T-helper 2 cell treated with Interferon-gamma antibody and Interleukin-4, amounts not matched to agents 5 μg/mL and 100 μg/mL, for 36 hours (primary cell): Measurements from ENCODE around the gene OSBP.

ENCODE experiments used
- DNase-seq: peaks from one replicate; pipeline ENCODE4 v3.0.0; 2021; ENCODE audit warnings: low spot score
- H3K27ac Mint-ChIP-seq: one replicate; pipeline ENCODE4 v1.8.0; 2021; ENCODE audit warnings: mild to moderate bottlenecking, mixed read lengths
- H3K27me3 Mint-ChIP-seq: one replicate; pipeline ENCODE4 v1.8.0; 2021; ENCODE audit warnings: low read depth, mixed read lengths
- H3K36me3 Mint-ChIP-seq: one replicate; pipeline ENCODE4 v1.8.0; 2021; ENCODE audit warnings: low read depth, mixed read lengths
- H3K4me1 Mint-ChIP-seq: one replicate; pipeline ENCODE4 v1.8.0; 2021; ENCODE audit warnings: low read depth, mixed read lengths
- H3K4me3 Mint-ChIP-seq: one replicate; pipeline ENCODE4 v1.8.0; 2022; ENCODE audit warnings: mild to moderate bottlenecking, moderate library complexity, mixed read lengths
- H3K9me3 Mint-ChIP-seq: one replicate; pipeline ENCODE4 v1.8.0; 2021; ENCODE audit warnings: mixed read lengths

Gene OSBP

GRCh38 chr11:59617876-59618275 is 2.3 kb upstream of the OSBP start:
- no peak for DNase-seq
- H3K4me1 Mint-ChIP-seq, result peaks cover 22% of the 10 kb centered on the region
- H3K27me3 Mint-ChIP-seq, result no peaks in the 10 kb centered on the region

DNA sequence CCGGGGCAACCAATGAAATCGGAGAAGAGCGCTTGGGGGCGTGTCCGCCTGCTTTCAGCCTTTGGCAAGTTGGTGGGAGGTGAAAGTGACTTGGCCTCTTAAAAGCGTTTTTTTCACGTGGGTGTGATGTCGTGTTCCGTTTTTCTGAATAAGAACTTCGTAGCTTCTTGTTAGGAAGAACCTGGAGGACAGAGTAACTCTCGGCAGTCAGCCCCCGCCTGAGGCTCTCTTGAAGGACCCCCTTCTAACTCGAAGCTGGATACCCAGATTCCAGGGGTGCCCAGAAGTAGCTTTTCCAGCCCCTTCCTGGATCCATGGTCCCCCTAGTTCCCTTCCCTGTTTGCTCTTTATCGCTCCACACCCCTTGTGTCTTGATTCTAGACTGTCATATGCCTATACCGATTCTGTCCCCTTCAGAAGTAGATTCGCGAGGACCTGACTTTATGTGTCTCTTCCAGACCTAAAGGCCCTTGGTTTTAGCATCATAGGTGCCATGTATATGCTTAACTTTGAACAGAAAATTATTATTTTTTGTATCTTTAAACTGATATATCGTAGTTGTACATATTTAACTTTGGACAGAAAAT is 915 bp upstream of the OSBP start:
- H3K36me3 Mint-ChIP-seq, result peaks cover 14% of the 10 kb centered on the region
- H3K27ac Mint-ChIP-seq, result peak overlapping the region; percentile 93
- DNase-seq, result no peak
- H3K27me3 Mint-ChIP-seq, result no peaks in the 10 kb centered on the region
- no peaks in the 10 kb centered on the region for H3K9me3 Mint-ChIP-seq
- H3K4me1 Mint-ChIP-seq, result peaks cover 35% of the 10 kb centered on the region
- peak overlapping the region; percentile 78 for H3K4me3 Mint-ChIP-seq

More at GRCh38 chr11:59617876-59618275, 2.3 kb upstream of the OSBP start:
- peaks cover 7% of the 10 kb centered on the region for H3K36me3 Mint-ChIP-seq
- H3K9me3 Mint-ChIP-seq, result no peaks in the 10 kb centered on the region
- H3K4me3 Mint-ChIP-seq, result no peak overlapping the region
- H3K27ac Mint-ChIP-seq, result no peak overlapping the region

- Mint-ChIP-seq H3K36me3 (peaks cover 14% of the 10 kb centered on the region), H3K4me1 (peaks cover 39% of the 10 kb centered on the region), H3K4me3 (peak overlapping the region; percentile 99), H3K27ac (peak overlapping the region; percentile 93), H3K9me3 (no peaks in the 10 kb centered on the region), H3K27me3 (no peaks in the 10 kb centered on the region)
- DNase-seq, result peak; percentile 22
These were observed 396 bp downstream of the OSBP start for GRCh38 chr11:59615120-59615636.

- H3K27ac Mint-ChIP-seq, result peak overlapping the region; percentile 93
- H3K4me1 Mint-ChIP-seq, result peaks cover 39% of the 10 kb centered on the region
- H3K27me3 Mint-ChIP-seq, result no peaks in the 10 kb centered on the region
- peaks cover 20% of the 10 kb centered on the region for H3K36me3 Mint-ChIP-seq
- peak overlapping the region; percentile 99 for H3K4me3 Mint-ChIP-seq
- no peaks in the 10 kb centered on the region for H3K9me3 Mint-ChIP-seq
- DNase-seq, result no peak
These were observed 1.1 kb downstream of the OSBP start for GRCh38 chr11:59614277-59615119.

GRCh38 chr11:59611570-59612565 is 3.7 kb downstream of the OSBP start:
- Mint-ChIP-seq H3K9me3 (no peaks in the 10 kb centered on the region), H3K4me3 (peak overlapping the region; percentile 99), H3K27ac (no peak overlapping the region), H3K36me3 (peaks cover 43% of the 10 kb centered on the region), H3K4me1 (peaks cover 39% of the 10 kb centered on the region), H3K27me3 (no peaks in the 10 kb centered on the region)
- no peak for DNase-seq

GRCh38 chr11:59610289-59610688 is 5.3 kb downstream of the OSBP start:
- Mint-ChIP-seq H3K36me3 (peaks cover 55% of the 10 kb centered on the region), H3K27ac (no peak overlapping the region), H3K27me3 (no peaks in the 10 kb centered on the region), H3K4me1 (peaks cover 37% of the 10 kb centered on the region), H3K4me3 (no peak overlapping the region), H3K9me3 (no peaks in the 10 kb centered on the region)
- DNase-seq, result no peak

DNA sequence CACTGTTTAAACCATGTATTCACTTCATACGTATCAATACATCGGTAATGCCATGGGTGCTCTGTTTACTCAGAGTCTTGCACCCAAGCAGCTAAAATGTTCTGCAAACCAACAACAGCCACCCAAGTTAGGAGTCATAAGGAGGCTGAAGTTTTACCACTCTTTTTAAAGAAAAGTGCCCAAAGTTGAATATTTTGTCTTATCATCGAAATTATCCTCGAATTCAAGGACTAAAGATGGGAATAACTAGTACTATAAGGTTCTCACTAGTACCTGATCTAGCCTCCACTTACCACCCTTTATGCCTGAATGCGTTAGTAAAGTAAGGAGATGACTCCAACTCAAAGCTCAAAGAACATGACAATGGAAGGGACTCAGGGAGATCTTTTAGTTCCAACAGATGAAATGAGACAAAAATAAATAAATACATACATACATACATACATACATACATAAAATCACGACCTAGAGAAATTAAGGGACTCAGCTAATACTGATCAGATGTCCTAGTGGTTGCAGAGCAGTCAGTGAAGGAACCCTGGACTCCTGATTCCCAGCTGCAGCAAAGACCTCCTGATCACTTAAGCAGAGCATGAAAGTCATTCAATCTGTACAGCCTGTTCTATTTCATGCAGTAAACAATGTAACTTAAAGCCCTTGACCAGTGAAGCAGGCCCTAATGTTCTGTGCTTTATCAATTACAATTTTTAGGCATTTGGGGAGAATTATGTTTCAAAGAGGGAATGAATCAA is 7.7 kb downstream of the OSBP start:
- Mint-ChIP-seq H3K4me3 (no peak overlapping the region), H3K27me3 (no peaks in the 10 kb centered on the region), H3K36me3 (peaks cover 58% of the 10 kb centered on the region), H3K27ac (no peak overlapping the region), H3K9me3 (no peaks in the 10 kb centered on the region), H3K4me1 (peaks cover 24% of the 10 kb centered on the region)
- DNase-seq, result no peak

GRCh38 chr11:59602432-59602831 is 13.1 kb downstream of the OSBP start:
- no peak overlapping the region for H3K4me3 Mint-ChIP-seq
- H3K27ac Mint-ChIP-seq, result no peak overlapping the region
- H3K36me3 Mint-ChIP-seq, result peaks cover 67% of the 10 kb centered on the region
- no peak for DNase-seq
- H3K9me3 Mint-ChIP-seq, result no peaks in the 10 kb centered on the region
- H3K4me1 Mint-ChIP-seq, result peaks cover 8% of the 10 kb centered on the region
- no peaks in the 10 kb centered on the region for H3K27me3 Mint-ChIP-seq

DNA sequence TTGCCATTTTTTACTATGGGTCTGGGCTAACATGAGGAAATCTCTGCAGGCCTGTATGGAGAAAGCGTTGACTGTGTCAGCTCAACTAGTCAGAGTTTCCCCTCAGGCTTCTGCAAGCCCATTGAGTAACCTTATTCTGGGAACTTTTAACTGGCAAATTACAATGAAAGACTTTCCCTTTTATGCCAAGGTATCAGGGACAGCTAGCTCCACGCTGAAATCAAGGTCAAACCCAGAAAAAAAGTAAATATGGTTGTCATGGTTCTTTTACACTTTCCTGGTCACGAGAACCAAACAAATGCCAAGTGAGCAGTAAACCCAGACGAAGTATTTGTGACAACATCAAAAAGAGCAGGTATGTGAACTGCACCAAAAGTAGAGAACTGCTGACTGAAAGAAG is 13.8 kb downstream of the OSBP start:
- H3K4me3 Mint-ChIP-seq, result no peak overlapping the region
- H3K27ac Mint-ChIP-seq, result no peak overlapping the region
- H3K36me3 Mint-ChIP-seq, result peaks cover 66% of the 10 kb centered on the region
- peaks cover 8% of the 10 kb centered on the region for H3K4me1 Mint-ChIP-seq
- DNase-seq, result no peak
- no peaks in the 10 kb centered on the region for H3K27me3 Mint-ChIP-seq
- H3K9me3 Mint-ChIP-seq, result no peaks in the 10 kb centered on the region

DNA sequence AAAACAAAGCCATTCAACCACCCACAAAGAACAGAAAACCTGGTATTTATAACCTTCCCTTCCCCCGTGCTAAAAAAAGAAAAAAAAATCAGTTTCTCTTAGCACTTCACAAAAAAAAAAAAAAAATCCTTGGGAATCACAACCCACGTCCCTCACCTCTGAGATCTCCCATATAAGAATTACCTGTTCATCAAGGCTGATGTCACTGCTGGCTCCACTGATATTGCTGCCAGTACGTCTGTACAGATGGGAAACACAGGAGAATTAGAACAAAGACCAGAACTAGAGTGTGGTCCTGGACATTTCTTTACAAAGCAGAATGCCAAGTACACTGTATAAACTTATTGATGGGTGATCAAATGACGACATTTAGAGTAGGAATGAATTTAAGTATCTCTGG is 14.9 kb downstream of the OSBP start:
- Mint-ChIP-seq H3K36me3 (peaks cover 63% of the 10 kb centered on the region), H3K4me3 (no peak overlapping the region), H3K27me3 (no peaks in the 10 kb centered on the region), H3K27ac (no peak overlapping the region), H3K9me3 (no peaks in the 10 kb centered on the region), H3K4me1 (peaks cover 11% of the 10 kb centered on the region)
- DNase-seq, result no peak

DNA sequence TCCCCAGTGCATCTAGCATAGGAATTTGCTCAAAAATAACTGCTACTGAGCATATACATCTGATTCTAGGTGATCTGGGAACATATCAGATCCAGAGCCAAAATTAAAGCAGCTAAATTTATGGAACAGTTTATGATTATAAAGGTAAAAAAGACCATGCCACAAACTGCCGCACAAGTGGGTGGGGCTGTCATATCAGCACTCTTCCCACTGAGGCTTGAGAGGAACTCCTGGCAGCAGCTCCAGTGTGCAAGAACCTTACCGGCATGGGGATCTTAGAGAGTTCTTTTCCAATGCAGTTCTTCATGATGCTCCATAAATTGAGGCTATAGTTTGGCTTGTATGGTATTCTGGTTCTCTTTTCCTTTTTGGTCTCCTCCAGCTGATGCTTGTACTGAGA is 15.3 kb downstream of the OSBP start:
- Mint-ChIP-seq H3K36me3 (peaks cover 63% of the 10 kb centered on the region), H3K4me3 (no peak overlapping the region), H3K27ac (no peak overlapping the region), H3K27me3 (no peaks in the 10 kb centered on the region), H3K4me1 (peaks cover 11% of the 10 kb centered on the region), H3K9me3 (no peaks in the 10 kb centered on the region)
- no peak for DNase-seq

DNA sequence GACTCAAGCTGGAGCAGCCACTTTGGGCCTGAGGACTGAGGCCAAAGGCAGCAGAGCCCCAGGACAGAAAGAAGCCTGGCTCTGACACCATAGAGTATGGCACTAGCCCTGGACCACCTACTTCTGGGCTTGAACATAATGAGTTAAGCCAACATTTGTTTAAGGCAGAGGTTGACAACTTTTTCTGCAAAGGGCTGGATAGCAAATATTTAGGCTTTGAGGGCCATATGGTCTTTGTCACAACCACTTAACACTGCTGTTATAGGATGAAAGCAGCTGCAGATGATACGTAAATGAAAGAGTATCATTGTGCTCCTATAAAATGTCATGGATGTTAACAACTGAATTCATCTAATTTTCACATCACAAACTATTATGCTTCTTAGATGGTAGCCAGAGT is 16.6 kb downstream of the OSBP start:
- Mint-ChIP-seq H3K27me3 (no peaks in the 10 kb centered on the region), H3K9me3 (no peaks in the 10 kb centered on the region), H3K4me1 (peaks cover 9% of the 10 kb centered on the region), H3K27ac (no peak overlapping the region), H3K36me3 (peaks cover 68% of the 10 kb centered on the region), H3K4me3 (no peak overlapping the region)
- DNase-seq, result no peak

DNA sequence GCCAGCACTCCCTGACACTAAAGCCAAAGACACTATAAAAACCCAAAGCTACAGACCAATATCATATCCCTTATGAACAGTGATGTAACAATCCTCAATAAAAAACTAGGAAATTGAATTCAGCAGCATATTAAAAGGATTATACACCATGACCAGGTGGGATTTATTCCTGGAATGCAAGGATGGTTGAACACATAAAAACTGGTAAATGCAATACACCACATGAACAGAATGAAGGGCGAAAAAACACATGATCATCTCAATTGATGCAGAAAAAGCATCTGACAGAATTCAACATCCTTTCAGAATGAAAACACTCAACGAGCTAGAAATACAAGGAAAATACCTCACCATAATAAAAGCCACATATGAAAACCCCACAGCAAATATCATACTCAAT is 31.3 kb downstream of the OSBP start:
- no peaks in the 10 kb centered on the region for H3K4me1 Mint-ChIP-seq
- H3K27ac Mint-ChIP-seq, result no peak overlapping the region
- no peaks in the 10 kb centered on the region for H3K27me3 Mint-ChIP-seq
- no peak for DNase-seq
- H3K36me3 Mint-ChIP-seq, result peaks cover 70% of the 10 kb centered on the region
- H3K9me3 Mint-ChIP-seq, result peaks cover 9% of the 10 kb centered on the region
- no peak overlapping the region for H3K4me3 Mint-ChIP-seq
